Breast epithelium (tissue), 4 donors: ENCODE results near the gene FNTB. TPM values are rescaled to one million over a fixed set of nuclear protein-coding genes. Genes with fewer than 3 reads are reported as not detected.

ENCODE experiments used
- DNase-seq, 2 donors: peaks; one replicate each; pipeline ENCODE4 v3.0.0-alpha.2; 2019; ENCODE audit warnings: low spot score in 2 of 2
- H3K27ac ChIP-seq, 2 donors: fragments of 200-600 bp; sonication (generic) in 1 of 2; one replicate each; pipeline ENCODE4 v1.5.1; 2016 to 2019; ENCODE audit warnings: mild to moderate bottlenecking in 1 of 2
- H3K27me3 ChIP-seq, 2 donors: fragments of 200-600 bp; sonication (generic) in 1 of 2; one replicate each; pipeline versions ENCODE4 v1.5.1 to v1.6.0; 2017 to 2019; ENCODE audit warnings: control low read depth in 1 of 2, mild to moderate bottlenecking in 1 of 2
- H3K36me3 ChIP-seq: fragments of 200-600 bp; one replicate; pipeline ENCODE4 v1.5.1; 2019
- H3K4me1 ChIP-seq, 2 donors: fragments of 200-600 bp; sonication (generic); one replicate each; pipeline ENCODE4 v1.5.1; 2016 to 2019; ENCODE audit warnings: control low read depth in 1 of 2
- H3K4me3 ChIP-seq, 3 donors: fragments of 200-600 bp; sonication (generic); 1 replicate in 2 of 3; 2 replicates in 1 of 3; pipeline ENCODE4 v1.5.1; 2016 to 2019; ENCODE audit warnings: mild to moderate bottlenecking in 3 of 3, moderate library complexity in 2 of 3
- H3K9me3 ChIP-seq, 2 donors: fragments of 200-600 bp; sonication (generic) in 1 of 2; one replicate each; pipeline ENCODE4 v1.5.1; 2016 to 2019; ENCODE audit warnings: control low read depth in 1 of 2
- CTCF ChIP-seq, 3 donors: fragments of 450-650 bp; IDR thresholded peaks; one replicate each; pipeline ENCODE4 v1.5.1; 2016 to 2017; ENCODE audit warnings: antibody characterized with exemption in 3 of 3, mild to moderate bottlenecking in 3 of 3, moderate library complexity in 3 of 3
- POLR2A ChIP-seq: fragments of 450-650 bp; IDR thresholded peaks from one replicate; pipeline ENCODE4 v1.6.1; 2016; ENCODE audit warnings: antibody characterized with exemption, mild to moderate bottlenecking, moderate library complexity
- POLR2AphosphoS5 ChIP-seq, 3 donors: sonication (generic); formaldehyde crosslinking; IDR thresholded peaks; one replicate each; pipeline ENCODE4 v1.6.1; 2017; ENCODE audit warnings: antibody characterized with exemption in 3 of 3
- intact Hi-C: fragments of 100-400 bp; cut with DNase I; formaldehyde crosslinking; loops from one replicate; pipeline ENCODE4 v1.15.1; 2023; ENCODE audit warnings: low total_unique reads
- total RNA-seq, 3 donors: library from RNA; depleted of rRNA; stranded (reverse); fragments of >200 nt; gene quantifications; one replicate each; pipeline ENCODE4 v1.1.0, GENCODE V29; 2016

Gene FNTB
- total RNA-seq, 3 donors from 2014 or later, result 15.7 to 22.9 (median 18.9) TPM

GRCh38 chr14:64948612-64949210, 38.0 kb upstream of the FNTB start:
- H3K27me3 ChIP-seq, result no peaks in the 10 kb centered on the region
- no peaks in the 10 kb centered on the region for H3K9me3 ChIP-seq
- H3K27ac ChIP-seq, result peak overlapping the region in 1 of 2 donors; percentile 3
- no peaks in the 10 kb centered on the region for H3K36me3 ChIP-seq
- no peak overlapping the region for H3K4me3 ChIP-seq
- H3K4me1 ChIP-seq, result no peaks in the 10 kb centered on the region
- no peak for TF ChIP-seq CTCF (IDR thresholded peaks at IDR 0.05)
- no peak for TF ChIP-seq POLR2AphosphoS5 (IDR thresholded peaks at IDR 0.05)
- TF ChIP-seq POLR2A, result no peak
- intact Hi-C loops, result no loop called here
- no peak for DNase-seq

GRCh38 chr14:64950889-64951288, 35.8 kb upstream of the FNTB start:
- Histone ChIP-seq H3K27me3 (no peaks in the 10 kb centered on the region), H3K36me3 (no peaks in the 10 kb centered on the region), H3K4me3 (no peak overlapping the region), H3K9me3 (no peaks in the 10 kb centered on the region), H3K4me1 (no peaks in the 10 kb centered on the region), H3K27ac (no peak overlapping the region)
- intact Hi-C loops, result no loop called here
- DNase-seq, result no peak
- no peak for TF ChIP-seq POLR2AphosphoS5 (IDR thresholded peaks at IDR 0.05)

GRCh38 chr14:64951291-64951690, 35.4 kb upstream of the FNTB start:
- no peak overlapping the region for H3K27ac ChIP-seq
- TF ChIP-seq POLR2A, result no peak
- TF ChIP-seq CTCF (IDR thresholded peaks at IDR 0.05), result no peak
- no peak for TF ChIP-seq POLR2AphosphoS5 (IDR thresholded peaks at IDR 0.05)
- no peaks in the 10 kb centered on the region for H3K27me3 ChIP-seq
- no peaks in the 10 kb centered on the region for H3K36me3 ChIP-seq
- DNase-seq, result no peak
- H3K9me3 ChIP-seq, result no peaks in the 10 kb centered on the region
- no peaks in the 10 kb centered on the region for H3K4me1 ChIP-seq
- no peak overlapping the region for H3K4me3 ChIP-seq
- intact Hi-C loops, result no loop called here

DNA sequence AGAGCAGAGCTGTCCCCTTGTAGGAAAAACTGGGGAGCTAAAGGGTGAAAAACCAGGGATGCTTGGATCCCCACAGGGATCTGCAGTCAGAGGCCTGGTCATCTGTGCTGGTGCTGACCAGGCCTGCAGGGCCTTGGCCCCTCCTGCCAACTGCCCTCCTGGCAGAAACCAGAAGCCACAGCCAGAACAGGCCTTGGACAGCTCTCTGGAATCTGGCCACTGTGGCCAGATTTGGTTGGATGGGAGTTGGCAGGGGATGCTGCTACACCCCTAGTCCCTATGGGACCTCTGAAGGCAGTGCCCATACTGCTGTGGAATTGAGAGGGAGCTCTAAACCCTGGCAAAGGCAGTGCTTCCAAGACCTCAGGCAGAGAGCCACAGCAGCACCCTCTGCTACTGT, 35.0 kb upstream of the FNTB start:
- no peak for DNase-seq

DNA sequence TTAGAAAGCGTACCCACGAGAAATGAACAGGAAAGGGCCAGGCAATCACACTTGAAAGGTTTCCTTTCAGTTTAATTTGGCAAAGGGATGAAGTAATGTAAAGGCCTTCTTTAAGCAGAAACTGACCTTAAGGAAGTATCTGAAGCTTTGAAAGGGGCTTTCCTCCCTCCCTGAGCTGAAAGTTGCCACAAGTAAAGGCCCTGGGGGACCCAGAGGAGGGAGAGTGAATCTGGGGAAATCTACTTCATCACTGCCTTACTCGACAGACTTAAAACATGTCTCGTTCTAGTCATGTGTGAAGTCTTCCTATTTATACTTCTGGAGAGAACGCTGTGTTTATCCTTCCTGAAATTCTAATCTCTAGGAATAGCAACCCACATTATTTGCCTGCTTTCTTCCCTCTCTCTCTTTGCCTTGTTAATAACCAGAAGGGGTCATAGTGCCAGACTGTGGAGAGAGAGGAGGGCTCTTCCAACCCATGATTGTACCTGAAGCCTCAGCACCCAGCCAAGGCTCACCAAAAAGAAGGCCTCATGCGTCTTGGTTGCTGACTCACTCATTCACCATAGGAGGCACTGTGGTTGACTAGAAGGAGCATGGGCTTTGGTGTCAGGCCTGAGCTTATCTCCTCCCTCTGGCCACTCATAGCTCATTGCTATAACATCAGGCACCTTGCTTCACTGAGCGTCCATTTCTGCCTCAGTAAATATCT, 33.9 kb upstream of the FNTB start:
- no peaks in the 10 kb centered on the region for H3K27me3 ChIP-seq
- DNase-seq, result no peak
- H3K27ac ChIP-seq, result no peak overlapping the region
- intact Hi-C loops, result no loop called here
- H3K9me3 ChIP-seq, result no peaks in the 10 kb centered on the region
- no peaks in the 10 kb centered on the region for H3K36me3 ChIP-seq
- no peak overlapping the region for H3K4me3 ChIP-seq
- no peak for TF ChIP-seq POLR2A
- TF ChIP-seq POLR2AphosphoS5 (IDR thresholded peaks at IDR 0.05), result no peak
- no peak for TF ChIP-seq CTCF (IDR thresholded peaks at IDR 0.05)
- no peaks in the 10 kb centered on the region for H3K4me1 ChIP-seq

More for the DNA sequence above, 35.0 kb upstream of the FNTB start:
- no peaks in the 10 kb centered on the region for H3K27me3 ChIP-seq
- H3K27ac ChIP-seq, result no peak overlapping the region
- TF ChIP-seq POLR2AphosphoS5 (IDR thresholded peaks at IDR 0.05) (no peak), CTCF (IDR thresholded peaks at IDR 0.05) (no peak), POLR2A (no peak)
- H3K4me1 ChIP-seq, result no peaks in the 10 kb centered on the region
- intact Hi-C loops, result no loop called here
- no peaks in the 10 kb centered on the region for H3K36me3 ChIP-seq
- H3K4me3 ChIP-seq, result no peak overlapping the region
- H3K9me3 ChIP-seq, result no peaks in the 10 kb centered on the region
